UCSD-AML1 (cell line): Measurements from ENCODE around the gene PRICKLE4.
"Not testable (repeated sequence)": the region's sequence is repeated elsewhere in the genome, so short reads cannot be mapped to it uniquely, and the experiment has no call there.

Source experiments
- DNase-seq: peaks from one replicate; lab custom pipeline; 2025; ENCODE audit not compliant: unreplicated experiment; lab: John Stamatoyannopoulos, UW

PRICKLE4 gene

GRCh38 chr6:41744236-41744787 is 36.3 kb upstream of the PRICKLE4 start:
- no peak for DNase-seq

- no peak for DNase-seq
Observed at GRCh38 chr6:41746107-41746506, 34.5 kb upstream of the PRICKLE4 start.

- DNase-seq = no peak
Observed at GRCh38 chr6:41747256-41748101, 33.1 kb upstream of the PRICKLE4 start, which contains the start of gene PGC. Gene PGC (minus strand): TSS chr6:41747397. CDS start chr6:41747334, 63 bp downstream.

DNA sequence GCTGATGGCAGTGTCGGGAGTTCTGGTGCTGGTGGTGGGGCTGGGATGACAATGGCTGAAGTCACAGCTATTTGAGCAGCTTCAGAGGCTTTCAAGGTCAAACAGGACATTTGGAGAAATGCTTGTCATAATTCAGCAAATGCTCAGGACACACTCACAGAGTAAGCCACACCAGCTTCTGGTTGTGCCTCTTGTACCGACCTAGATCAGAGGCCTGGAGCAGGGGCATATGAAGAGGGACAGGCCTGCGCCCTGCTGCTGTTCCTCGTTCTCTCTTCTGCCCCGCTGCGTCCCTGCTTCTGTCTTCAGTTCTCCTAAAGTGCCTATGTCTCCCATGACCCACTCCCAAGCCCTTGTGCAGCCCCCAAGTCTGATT is 32.5 kb upstream of the PRICKLE4 start:
- no peak for DNase-seq

DNA sequence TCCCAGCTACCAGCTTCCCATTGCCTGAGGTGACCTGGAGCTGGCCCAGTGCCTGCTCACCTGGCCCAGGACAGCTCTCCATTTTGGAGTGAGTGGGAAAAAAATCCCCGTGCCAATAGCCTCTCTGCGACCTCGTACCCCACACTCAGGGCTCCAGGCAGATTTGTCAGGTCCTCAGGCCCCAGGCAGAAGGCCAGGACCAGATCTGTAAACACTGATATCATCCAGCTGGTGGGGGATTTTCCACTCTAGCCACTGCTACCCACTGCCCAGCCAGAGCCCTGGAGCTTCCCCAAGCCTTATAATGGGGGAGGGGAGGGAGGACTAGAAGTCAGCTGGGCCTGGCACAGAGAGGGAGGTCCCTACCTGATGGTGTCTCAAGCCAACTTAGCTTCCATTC is 32.0 kb upstream of the PRICKLE4 start:
- no peak for DNase-seq

DNA sequence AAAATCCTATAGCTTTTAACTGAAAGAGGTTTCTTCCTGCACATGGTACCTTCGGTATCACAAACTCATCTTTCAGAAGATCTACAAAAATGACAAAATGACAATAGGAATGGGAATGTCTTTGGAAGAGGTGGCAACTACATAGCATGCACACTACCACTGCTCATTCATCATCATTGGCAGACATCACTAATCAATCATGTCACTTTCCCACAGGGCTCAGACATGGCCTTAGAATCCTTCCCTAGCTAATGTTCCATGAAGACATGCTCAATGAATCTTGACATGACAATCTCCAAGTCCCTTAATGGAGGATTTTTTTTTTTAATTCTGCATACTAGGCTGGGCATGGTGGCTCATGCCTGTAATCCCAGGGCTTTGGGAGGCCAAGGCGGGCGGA is 30.2 kb upstream of the PRICKLE4 start:
- no peak for DNase-seq

GRCh38 chr6:41755895-41756294 is 24.7 kb upstream of the PRICKLE4 start:
- no peak for DNase-seq

- DNase-seq = peak; percentile 23
Observed at GRCh38 chr6:41756354-41756753, 24.2 kb upstream of the PRICKLE4 start.

- DNase-seq = no peak
Observed at GRCh38 chr6:41757271-41757670, 23.3 kb upstream of the PRICKLE4 start.

- no peak for DNase-seq
Observed at GRCh38 chr6:41757931-41758640, 22.5 kb upstream of the PRICKLE4 start.

DNA sequence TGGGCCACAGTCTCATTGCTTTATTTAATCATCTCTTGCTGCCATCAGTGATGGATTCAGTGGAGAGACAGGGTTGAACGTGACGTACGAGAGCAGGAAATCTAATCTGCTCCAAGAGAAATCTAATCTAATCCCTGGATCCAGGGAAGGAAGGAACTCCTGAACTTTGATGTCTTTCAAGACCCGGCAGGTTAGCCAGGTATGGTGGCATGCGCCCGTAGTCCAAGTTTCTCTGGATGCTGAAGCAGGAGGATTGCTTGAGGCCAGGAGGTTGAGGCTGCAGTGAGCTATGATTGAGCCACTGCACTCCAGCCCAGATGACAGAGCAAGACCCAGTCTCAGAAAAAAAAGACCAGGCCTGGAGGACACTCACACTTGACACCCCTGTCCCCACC is 21.9 kb upstream of the PRICKLE4 start:
- DNase-seq = no peak

GRCh38 chr6:41759106-41759904 is 21.3 kb upstream of the PRICKLE4 start:
- no peak for DNase-seq

DNA sequence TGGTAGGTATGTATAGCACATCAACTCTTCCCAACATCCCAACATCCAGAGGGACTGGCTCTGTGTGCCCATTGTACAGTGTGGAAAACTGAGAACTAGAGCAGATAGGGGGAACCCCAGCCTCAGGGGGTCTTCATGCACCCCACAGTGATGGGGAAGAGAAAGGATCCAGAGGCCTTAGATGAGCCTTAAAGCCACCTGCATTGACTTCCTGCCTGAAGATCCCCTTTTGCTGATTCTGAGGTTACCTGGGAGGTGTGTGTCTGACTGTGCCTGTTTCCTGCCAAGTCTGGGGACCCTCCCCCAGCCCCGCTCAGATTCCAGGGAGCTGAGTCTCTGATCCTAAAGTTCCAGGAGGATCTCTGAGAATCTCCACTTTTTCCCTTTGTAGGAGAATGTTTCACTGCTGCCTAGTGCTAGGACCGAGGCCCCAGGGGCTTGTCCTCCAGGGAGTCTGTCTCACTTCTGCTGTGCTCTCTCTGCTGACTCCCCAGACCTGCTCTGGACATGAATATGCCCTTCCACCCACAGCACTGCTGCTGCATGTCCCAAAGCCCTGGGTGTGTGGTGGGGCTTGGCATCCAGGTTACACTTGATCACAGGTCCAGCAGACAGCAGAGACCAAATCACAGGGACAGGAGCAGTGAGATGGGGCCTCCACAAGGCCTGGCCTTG is 20.5 kb upstream of the PRICKLE4 start:
- DNase-seq = no peak

DNA sequence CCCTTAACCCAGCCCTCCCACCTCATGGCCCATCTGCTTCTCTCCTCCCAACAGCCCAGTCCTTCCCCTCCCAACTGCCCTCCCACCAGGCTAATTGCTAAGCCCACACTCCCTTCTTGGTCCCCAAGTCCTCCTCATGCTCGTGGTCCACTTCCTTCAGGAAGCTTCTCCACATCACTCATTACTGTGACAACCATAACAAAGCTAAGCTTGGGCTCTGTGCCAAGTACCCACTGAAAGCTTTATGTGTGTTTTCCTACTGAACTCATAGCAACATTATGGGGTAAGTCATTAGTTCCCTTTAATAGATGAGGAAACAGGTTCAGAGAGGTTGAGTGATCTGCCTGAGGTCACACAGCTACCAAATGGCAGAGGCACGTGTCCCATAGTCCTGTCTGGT is 17.1 kb upstream of the PRICKLE4 start:
- peak; percentile 21 for DNase-seq

DNA sequence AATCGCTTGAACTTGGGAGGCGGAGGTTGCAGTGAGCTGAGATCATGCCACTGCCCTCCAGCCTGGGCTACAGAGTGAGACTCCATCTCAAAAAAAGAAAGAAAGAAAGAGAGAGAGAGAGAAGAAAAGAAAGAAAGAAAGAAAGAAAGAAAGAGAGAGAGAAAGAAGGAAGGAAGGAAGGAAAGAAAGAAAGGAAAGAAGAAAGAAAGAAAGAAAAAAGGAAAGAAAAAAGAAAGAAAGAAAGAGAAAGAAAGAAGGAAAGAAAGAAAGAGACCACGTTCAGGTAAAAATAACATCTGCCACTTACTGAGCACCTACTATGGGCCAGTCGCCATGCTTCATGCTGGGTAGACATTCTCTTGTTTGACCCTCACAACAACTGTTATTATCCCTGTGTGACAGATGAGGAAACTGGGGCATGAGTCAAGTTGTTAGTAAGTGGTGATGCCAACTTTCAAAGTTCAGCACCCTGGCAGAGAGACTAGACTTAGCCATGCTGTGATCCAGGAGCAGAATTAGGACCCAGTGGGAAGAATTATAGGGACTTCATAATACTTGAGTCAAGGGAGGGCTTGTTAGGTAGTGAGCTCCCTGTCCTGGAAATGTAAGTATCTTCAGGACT is 14.4 kb upstream of the PRICKLE4 start:
- not testable (repeated sequence) for DNase-seq

DNA sequence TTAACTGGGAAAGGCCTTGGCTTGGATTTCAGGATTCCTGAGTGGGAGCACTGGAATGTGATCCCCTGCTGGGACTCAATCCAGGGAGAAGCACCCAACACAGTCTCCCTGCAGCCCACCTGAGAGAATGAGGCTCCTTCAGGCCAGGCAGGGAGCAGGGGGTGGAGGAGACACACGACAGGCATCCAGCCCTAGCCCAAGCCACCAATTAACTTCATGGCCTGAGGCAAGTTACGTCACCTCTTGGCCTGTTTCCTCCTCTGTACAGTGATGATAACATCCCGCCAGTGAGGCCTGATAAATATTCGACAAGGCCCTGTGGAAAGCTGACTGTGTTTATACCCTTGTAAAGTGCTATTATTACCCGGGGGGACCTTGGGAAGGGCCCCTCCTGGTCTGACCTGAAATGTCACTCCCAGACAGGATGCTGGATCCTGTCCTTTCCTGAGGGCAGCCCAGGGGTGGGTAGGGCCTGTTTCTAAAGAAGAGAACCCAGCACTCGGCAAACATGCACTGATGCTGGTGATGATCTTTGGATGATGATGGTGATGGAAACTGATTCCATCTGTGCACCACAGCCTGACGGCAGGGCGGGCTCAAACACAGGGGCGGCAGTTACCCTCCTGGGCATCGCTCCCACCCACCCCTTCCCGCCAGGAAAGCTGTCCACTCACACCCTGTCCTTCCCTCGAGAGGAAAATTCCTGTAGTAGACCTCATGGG is 13.3 kb upstream of the PRICKLE4 start:
- DNase-seq = peak; percentile 53

GRCh38 chr6:41768545-41769308 is 11.9 kb upstream of the PRICKLE4 start:
- DNase-seq = peak; percentile 64

GRCh38 chr6:41769376-41769775 is 11.2 kb upstream of the PRICKLE4 start:
- no peak for DNase-seq
